Measurements from ENCODE around the gene ATF6B. TPM values are rescaled to one million over a fixed set of nuclear protein-coding genes. Genes with fewer than 3 reads are reported as not detected.

Gene ATF6B
- total RNA-seq, 1 donor from 2014 or later = 16.7 TPM

Small RNA genes within 50 kb of the gene (small RNA-seq; reads per million reads assigned to genes)
- gene RNA5SP206 (ENCODE audit: low replicate concordance) = not detected

Other genes starting within 250 kb of the ATF6B start
- not detected for gene SLC44A4, start 249.2 kb downstream of the ATF6B start, total RNA-seq
- gene EHMT2, start 230.5 kb downstream of the ATF6B start, total RNA-seq = 65.6 TPM
- 21.9 TPM for gene ZBTB12, start 226.2 kb downstream of the ATF6B start, total RNA-seq
- gene C2, start 200.5 kb downstream of the ATF6B start, total RNA-seq = 1.7 TPM
- gene CFB, start 182.2 kb downstream of the ATF6B start, total RNA-seq = 0.49 TPM
- 34.7 TPM for gene NELFE, start 169.3 kb downstream of the ATF6B start, total RNA-seq
- gene SKIC2, start 169.1 kb downstream of the ATF6B start, total RNA-seq = 18.7 TPM
- gene DXO, start 156.1 kb downstream of the ATF6B start, total RNA-seq = 7.1 TPM
- 14.5 TPM for gene C4A, start 146.2 kb downstream of the ATF6B start, total RNA-seq
- 14.5 TPM for gene C4B, start 113.5 kb downstream of the ATF6B start, total RNA-seq
- gene CYP21A2, start 89.8 kb downstream of the ATF6B start, total RNA-seq = 0.25 TPM
- 10.1 TPM for gene TNXB, start 18.9 kb downstream of the ATF6B start, total RNA-seq
- gene FKBPL, start 2.0 kb upstream of the ATF6B start, total RNA-seq = 2.7 TPM
- 0.74 TPM for gene PRRT1, start 23.7 kb upstream of the ATF6B start, total RNA-seq
- gene PPT2, start 25.9 kb upstream of the ATF6B start, total RNA-seq = 15.5 TPM
- gene EGFL8, start 36.3 kb upstream of the ATF6B start, total RNA-seq = 6.6 TPM
- 17.5 TPM for gene AGPAT1, start 47.8 kb upstream of the ATF6B start, total RNA-seq
- 61.5 TPM for gene RNF5, start 50.2 kb upstream of the ATF6B start, total RNA-seq
- gene AGER, start 56.0 kb upstream of the ATF6B start, total RNA-seq = 0.98 TPM
- gene PBX2, start 62.0 kb upstream of the ATF6B start, total RNA-seq = 21.4 TPM
- gene GPSM3, start 64.4 kb upstream of the ATF6B start, total RNA-seq = 0.49 TPM
- gene NOTCH4, start 95.8 kb upstream of the ATF6B start, total RNA-seq = 4.4 TPM
- not detected for gene TSBP1, start 243.7 kb upstream of the ATF6B start, total RNA-seq

Measured in temporal lobe (tissue), 2 donors.